ENCODE measurements around the gene SLC13A2. TPM values are rescaled to one million over a fixed set of nuclear protein-coding genes. Genes with fewer than 3 reads are reported as not detected.

The SLC13A2 gene
- polyA plus RNA-seq, 4 donors: 40.5 to 320 (median 211) TPM

- WGBS, 3 donors: 92 to 96% (median 94%) methylated on average over 3 of the region's 3 CpGs
- H3K4me1 ChIP-seq (ENCODE audit: control insufficient read depth in 3 of 3, insufficient read depth in 2 of 3, low read depth in 1 of 3, low read length in 2 of 3): peaks cover 0 to 28% (median 0%) of the 10 kb centered on the region in 3 donors
- no peak for FAIRE-seq
- H3K36me3 ChIP-seq (ENCODE audit: control insufficient read depth in 3 of 3, insufficient read depth in 2 of 3, low read depth in 1 of 3, low read length in 3 of 3): peaks cover 0 to 61% (median 24%) of the 10 kb centered on the region in 3 donors
- DNase-seq: no peak
- H3K9me3 ChIP-seq (ENCODE audit: control insufficient read depth in 2 of 2, insufficient read depth in 1 of 2, low read depth in 1 of 2, low read length in 1 of 2): no peaks in the 10 kb centered on the region
- H3K4me3 ChIP-seq (ENCODE audit: low read depth in 1 of 3, low read length in 3 of 3): no peak overlapping the region
- H3K27me3 ChIP-seq (ENCODE audit: control insufficient read depth in 3 of 3, insufficient read depth in 3 of 3, low read length in 3 of 3): no peaks in the 10 kb centered on the region
- no peak overlapping the region for H3K27ac ChIP-seq (ENCODE audit: low read depth in 1 of 3, low read length in 2 of 3)
Measured at GRCh38 chr17:28491860-28492259, 18.4 kb downstream of the SLC13A2 start.

DNA sequence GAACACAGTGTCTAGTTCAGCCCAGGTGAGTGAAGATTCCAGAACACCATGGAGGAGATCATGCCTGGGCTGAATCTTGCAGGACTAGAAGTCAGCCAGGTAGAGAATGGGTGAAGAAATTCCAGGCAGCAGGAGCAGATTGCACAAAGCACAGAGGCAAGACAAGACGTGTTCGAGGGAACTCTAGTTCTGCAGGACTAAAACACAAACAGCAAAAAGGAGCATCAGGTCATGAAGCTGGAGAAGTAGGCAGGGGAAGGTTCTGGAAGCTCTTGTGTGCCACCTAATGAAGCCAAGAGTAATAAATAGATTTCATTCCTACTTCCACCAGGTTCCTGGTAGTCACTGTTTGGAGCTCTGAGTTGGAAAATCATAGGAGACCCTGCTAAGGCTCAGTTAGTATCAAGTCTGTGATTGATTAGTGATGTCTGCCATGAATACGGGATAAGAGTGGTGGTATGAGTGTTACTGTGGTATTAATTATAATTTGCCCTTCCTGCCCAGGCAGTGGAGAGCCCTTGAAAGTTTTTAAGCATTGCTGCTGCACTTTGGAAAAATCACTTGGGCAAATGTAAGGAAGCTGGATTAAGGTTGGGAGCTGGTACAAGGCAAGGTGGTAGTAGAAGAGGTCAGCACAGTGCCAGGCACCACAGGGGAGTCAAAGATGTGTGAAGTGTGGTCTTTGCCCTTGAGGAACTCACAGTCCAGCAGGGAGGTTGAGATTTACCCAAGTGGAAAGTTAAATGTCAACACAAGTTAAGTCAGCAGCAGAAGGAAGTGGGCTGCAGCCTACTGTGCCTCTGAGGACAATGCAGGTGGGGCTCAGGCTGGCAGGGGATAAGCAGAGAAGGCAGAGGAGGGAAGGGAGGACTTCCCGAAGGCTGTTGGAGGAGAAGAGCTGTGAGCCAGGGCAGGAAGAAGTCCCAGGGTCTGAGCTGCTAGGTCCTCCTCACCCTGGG, 19.2 kb downstream of the SLC13A2 start:
- Histone ChIP-seq H3K27me3 (ENCODE audit: control insufficient read depth in 3 of 3, insufficient read depth in 3 of 3, low read length in 3 of 3) (no peaks in the 10 kb centered on the region), H3K4me1 (ENCODE audit: control insufficient read depth in 3 of 3, insufficient read depth in 2 of 3, low read depth in 1 of 3, low read length in 2 of 3) (peaks cover 0 to 20% (median 0%) of the 10 kb centered on the region in 3 donors), H3K36me3 (ENCODE audit: control insufficient read depth in 3 of 3, insufficient read depth in 2 of 3, low read depth in 1 of 3, low read length in 3 of 3) (peaks cover 0 to 64% (median 21%) of the 10 kb centered on the region in 3 donors), H3K9me3 (ENCODE audit: control insufficient read depth in 2 of 2, insufficient read depth in 1 of 2, low read depth in 1 of 2, low read length in 1 of 2) (no peaks in the 10 kb centered on the region), H3K27ac (ENCODE audit: low read depth in 1 of 3, low read length in 2 of 3) (no peak overlapping the region), H3K4me3 (ENCODE audit: low read depth in 1 of 3, low read length in 3 of 3) (no peak overlapping the region)
- FAIRE-seq (no peak), DNase-seq (no peak)
- WGBS, 3 donors: 64 to 79% (median 71%) methylated on average over 4 of the region's 4 CpGs

DNA sequence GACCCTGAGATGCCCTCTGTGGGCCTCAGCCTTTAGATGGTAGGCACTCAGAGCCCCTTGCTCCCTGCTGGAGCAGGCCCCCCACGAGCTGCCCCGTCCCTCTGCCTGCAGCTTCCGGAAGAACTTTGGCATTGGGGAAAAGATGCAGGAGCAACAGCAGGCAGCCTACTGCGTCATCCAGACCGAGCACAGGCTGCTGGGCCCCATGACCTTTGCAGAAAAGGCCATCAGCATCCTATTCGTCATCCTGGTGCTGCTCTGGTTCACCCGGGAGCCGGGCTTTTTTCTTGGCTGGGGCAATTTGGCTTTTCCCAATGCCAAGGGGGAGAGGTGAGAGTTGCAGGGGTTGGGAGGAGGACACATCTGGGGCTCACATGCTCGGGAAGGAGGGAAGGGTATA, 20.0 kb downstream of the SLC13A2 start:
- H3K27ac ChIP-seq (ENCODE audit: low read depth in 1 of 3, low read length in 2 of 3): no peak overlapping the region
- DNase-seq (no peak), FAIRE-seq (no peak)
- H3K4me1 ChIP-seq (ENCODE audit: control insufficient read depth in 3 of 3, insufficient read depth in 2 of 3, low read depth in 1 of 3, low read length in 2 of 3): peaks cover 0 to 12% (median 0%) of the 10 kb centered on the region in 3 donors
- peaks cover 0 to 64% (median 15%) of the 10 kb centered on the region in 3 donors for H3K36me3 ChIP-seq (ENCODE audit: control insufficient read depth in 3 of 3, insufficient read depth in 2 of 3, low read depth in 1 of 3, low read length in 3 of 3)
- H3K27me3 ChIP-seq (ENCODE audit: control insufficient read depth in 3 of 3, insufficient read depth in 3 of 3, low read length in 3 of 3): no peaks in the 10 kb centered on the region
- H3K4me3 ChIP-seq (ENCODE audit: low read depth in 1 of 3, low read length in 3 of 3): no peak overlapping the region
- H3K9me3 ChIP-seq (ENCODE audit: control insufficient read depth in 2 of 2, insufficient read depth in 1 of 2, low read depth in 1 of 2, low read length in 1 of 2): no peaks in the 10 kb centered on the region
- 56 to 81% (median 70%) methylated on average over 9 of the region's 9 CpGs for WGBS, 3 donors

GRCh38 chr17:28494445-28495188, 21.2 kb downstream of the SLC13A2 start:
- Histone ChIP-seq H3K27me3 (ENCODE audit: control insufficient read depth in 3 of 3, insufficient read depth in 3 of 3, low read length in 3 of 3) (no peaks in the 10 kb centered on the region), H3K36me3 (ENCODE audit: control insufficient read depth in 3 of 3, insufficient read depth in 2 of 3, low read depth in 1 of 3, low read length in 3 of 3) (peaks cover 0 to 59% (median 12%) of the 10 kb centered on the region in 3 donors), H3K27ac (ENCODE audit: low read depth in 1 of 3, low read length in 2 of 3) (no peak overlapping the region), H3K4me3 (ENCODE audit: low read depth in 1 of 3, low read length in 3 of 3) (no peak overlapping the region), H3K4me1 (ENCODE audit: control insufficient read depth in 3 of 3, insufficient read depth in 2 of 3, low read depth in 1 of 3, low read length in 2 of 3) (peaks cover 0 to 10% (median 0%) of the 10 kb centered on the region in 3 donors), H3K9me3 (ENCODE audit: control insufficient read depth in 2 of 2, insufficient read depth in 1 of 2, low read depth in 1 of 2, low read length in 1 of 2) (no peaks in the 10 kb centered on the region)
- 43 to 49% (median 45%) methylated on average over 15 of the region's 15 CpGs for WGBS, 3 donors
- DNase-seq (peak in 1 of 2 donors; percentile 78), FAIRE-seq (no peak)

DNA sequence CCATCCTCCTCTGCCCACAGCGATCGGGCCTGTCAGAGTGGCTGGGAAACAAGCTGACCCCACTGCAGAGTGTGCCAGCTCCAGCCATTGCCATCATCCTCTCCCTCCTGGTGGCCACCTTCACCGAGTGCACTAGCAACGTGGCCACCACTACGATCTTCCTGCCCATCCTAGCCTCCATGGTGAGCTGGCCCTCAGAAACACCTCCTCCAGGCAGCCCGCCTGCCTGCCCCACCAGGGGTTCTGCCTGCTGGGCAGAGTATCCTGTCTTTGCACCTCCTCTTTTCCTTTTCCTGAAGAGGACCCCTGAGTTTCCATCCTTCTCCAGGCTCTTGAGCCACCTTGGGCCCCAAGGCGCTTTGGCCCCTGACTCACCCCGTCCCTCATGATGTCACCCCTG, 22.2 kb downstream of the SLC13A2 start:
- FAIRE-seq (no peak), DNase-seq (no peak)
- peaks cover 0 to 16% (median 0%) of the 10 kb centered on the region in 3 donors for H3K4me1 ChIP-seq (ENCODE audit: control insufficient read depth in 3 of 3, insufficient read depth in 2 of 3, low read depth in 1 of 3, low read length in 2 of 3)
- no peaks in the 10 kb centered on the region for H3K9me3 ChIP-seq (ENCODE audit: control insufficient read depth in 2 of 2, insufficient read depth in 1 of 2, low read depth in 1 of 2, low read length in 1 of 2)
- no peak overlapping the region for H3K4me3 ChIP-seq (ENCODE audit: low read depth in 1 of 3, low read length in 3 of 3)
- H3K27me3 ChIP-seq (ENCODE audit: control insufficient read depth in 3 of 3, insufficient read depth in 3 of 3, low read length in 3 of 3): no peaks in the 10 kb centered on the region
- peak overlapping the region in 1 of 3 donors; percentile 17 for H3K27ac ChIP-seq (ENCODE audit: low read depth in 1 of 3, low read length in 2 of 3)
- 90 to 93% (median 92%) methylated on average over 8 of the region's 8 CpGs for WGBS, 3 donors
- H3K36me3 ChIP-seq (ENCODE audit: control insufficient read depth in 3 of 3, insufficient read depth in 2 of 3, low read depth in 1 of 3, low read length in 3 of 3): peaks cover 0 to 56% (median 10%) of the 10 kb centered on the region in 3 donors

DNA sequence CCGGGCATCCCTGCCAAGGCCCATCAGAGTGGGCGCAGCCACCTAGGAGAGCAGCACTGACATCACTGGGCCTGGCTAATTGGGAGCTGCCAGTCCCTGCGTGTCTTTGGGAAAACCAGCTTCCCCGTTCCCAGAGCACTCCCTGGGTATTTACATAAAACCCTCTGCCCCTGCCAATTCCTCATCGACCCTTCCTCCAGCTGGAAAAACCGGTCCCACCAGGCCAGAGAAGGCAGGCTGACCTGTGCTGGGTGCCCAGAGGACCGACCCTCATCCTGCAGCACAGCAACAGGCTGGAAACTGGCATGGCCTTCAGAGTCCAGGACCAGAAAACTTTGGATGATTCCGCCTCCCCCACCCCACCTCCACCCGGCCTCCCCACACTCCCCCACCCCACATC, 24.5 kb downstream of the SLC13A2 start:
- DNase-seq: no peak
- H3K36me3 ChIP-seq (ENCODE audit: control insufficient read depth in 3 of 3, insufficient read depth in 2 of 3, low read depth in 1 of 3, low read length in 3 of 3): peaks cover 0 to 40% (median 4%) of the 10 kb centered on the region in 3 donors
- H3K4me1 ChIP-seq (ENCODE audit: control insufficient read depth in 3 of 3, insufficient read depth in 2 of 3, low read depth in 1 of 3, low read length in 2 of 3): peaks cover 0 to 16% (median 0%) of the 10 kb centered on the region in 3 donors
- H3K4me3 ChIP-seq (ENCODE audit: low read depth in 1 of 3, low read length in 3 of 3): no peak overlapping the region
- no peak for FAIRE-seq
- no peaks in the 10 kb centered on the region for H3K27me3 ChIP-seq (ENCODE audit: control insufficient read depth in 3 of 3, insufficient read depth in 3 of 3, low read length in 3 of 3)
- WGBS, 3 donors: 10 to 41% (median 16%) methylated on average over 8 to 9 of the region's 9 CpGs
- no peak overlapping the region for H3K27ac ChIP-seq (ENCODE audit: low read depth in 1 of 3, low read length in 2 of 3)
- no peaks in the 10 kb centered on the region for H3K9me3 ChIP-seq (ENCODE audit: control insufficient read depth in 2 of 2, insufficient read depth in 1 of 2, low read depth in 1 of 2, low read length in 1 of 2)

- peaks cover 0 to 32% (median 3%) of the 10 kb centered on the region in 3 donors for H3K36me3 ChIP-seq (ENCODE audit: control insufficient read depth in 3 of 3, insufficient read depth in 2 of 3, low read depth in 1 of 3, low read length in 3 of 3)
- no peaks in the 10 kb centered on the region for H3K9me3 ChIP-seq (ENCODE audit: control insufficient read depth in 2 of 2, insufficient read depth in 1 of 2, low read depth in 1 of 2, low read length in 1 of 2)
- H3K4me3 ChIP-seq (ENCODE audit: low read depth in 1 of 3, low read length in 3 of 3): no peak overlapping the region
- peaks cover 0 to 16% (median 0%) of the 10 kb centered on the region in 3 donors for H3K4me1 ChIP-seq (ENCODE audit: control insufficient read depth in 3 of 3, insufficient read depth in 2 of 3, low read depth in 1 of 3, low read length in 2 of 3)
- H3K27me3 ChIP-seq (ENCODE audit: control insufficient read depth in 3 of 3, insufficient read depth in 3 of 3, low read length in 3 of 3): no peaks in the 10 kb centered on the region
- WGBS, 3 donors: 15 to 57% (median 45%) methylated on average over 11 to 12 of the region's 12 CpGs
- peak overlapping the region in 1 of 3 donors; percentile 17 for H3K27ac ChIP-seq (ENCODE audit: low read depth in 1 of 3, low read length in 2 of 3)
- FAIRE-seq: no peak
- no peak for DNase-seq
Measured at GRCh38 chr17:28498652-28499363, 25.4 kb downstream of the SLC13A2 start.

DNA sequence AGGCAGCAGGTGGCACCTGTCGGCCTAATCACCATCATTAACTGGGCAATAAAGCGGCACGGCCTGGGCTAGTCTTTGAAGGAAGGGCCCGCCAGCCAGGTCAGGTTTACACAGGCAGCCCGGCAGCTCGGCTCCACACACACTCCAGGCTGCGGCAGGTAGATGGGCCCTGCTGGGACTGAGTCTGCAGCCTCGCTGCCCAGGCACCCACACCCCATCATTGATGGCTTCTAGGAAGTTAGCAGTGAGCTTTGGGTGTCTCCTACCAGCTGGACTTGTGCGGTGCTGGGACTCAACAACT, 25.9 kb downstream of the SLC13A2 start:
- WGBS, 3 donors: 14 to 61% (median 31%) methylated on average over 9 of the region's 9 CpGs
- Histone ChIP-seq H3K4me1 (ENCODE audit: control insufficient read depth in 3 of 3, insufficient read depth in 2 of 3, low read depth in 1 of 3, low read length in 2 of 3) (peaks cover 0 to 16% (median 0%) of the 10 kb centered on the region in 3 donors), H3K36me3 (ENCODE audit: control insufficient read depth in 3 of 3, insufficient read depth in 2 of 3, low read depth in 1 of 3, low read length in 3 of 3) (peaks cover 0 to 27% (median 3%) of the 10 kb centered on the region in 3 donors), H3K27me3 (ENCODE audit: control insufficient read depth in 3 of 3, insufficient read depth in 3 of 3, low read length in 3 of 3) (no peaks in the 10 kb centered on the region), H3K27ac (ENCODE audit: low read depth in 1 of 3, low read length in 2 of 3) (peak overlapping the region in 1 of 3 donors; percentile 17), H3K9me3 (ENCODE audit: control insufficient read depth in 2 of 2, insufficient read depth in 1 of 2, low read depth in 1 of 2, low read length in 1 of 2) (no peaks in the 10 kb centered on the region), H3K4me3 (ENCODE audit: low read depth in 1 of 3, low read length in 3 of 3) (no peak overlapping the region)
- FAIRE-seq (no peak), DNase-seq (peak; percentile 65 to 86)

Measured in small intestine (tissue), 7 donors.